ENCODE data around the gene DIS3L2.

DNA sequence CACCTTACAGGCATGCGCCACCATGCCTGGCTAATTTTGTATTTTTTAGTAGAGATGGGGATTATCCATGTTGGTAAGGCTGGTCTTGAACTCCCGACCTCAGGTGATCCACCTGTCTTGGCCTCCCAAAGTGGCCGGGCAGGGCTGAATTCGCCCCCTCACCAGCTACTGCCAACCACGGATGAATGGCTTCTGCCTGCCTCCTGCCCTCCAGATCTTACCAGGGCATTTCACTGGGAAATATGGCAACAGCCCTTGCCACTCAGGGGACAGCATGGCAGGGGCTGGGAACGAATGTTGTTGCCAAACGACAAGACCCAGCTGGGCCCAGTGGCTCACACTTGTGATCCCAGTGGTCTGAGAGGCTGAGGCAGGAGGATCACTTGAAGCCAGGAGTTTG, 415.2 kb downstream of the DIS3L2 start:
- TF ChIP-seq POLR2A (IDR thresholded peaks at IDR 0.05; ENCODE audit: low read length) (no peak), GATA1 (IDR thresholded peaks at IDR 0.05; ENCODE audit: low read depth, low read length) (no peak)

Data from erythroblast (primary cell).